Adipocyte (in vitro differentiated cells): ENCODE results near the gene ANKLE1.

ENCODE experiments used
- DNase-seq: peaks from one replicate; pipeline ENCODE4 v3.0.0-alpha.2; 2015; ENCODE audit warnings: low read depth
- H3K27me3 ChIP-seq: replicated peaks from 2 replicates; pipeline ENCODE4 v1.7.0; 2013; ENCODE audit warnings: mild to moderate bottlenecking, low read length, moderate library complexity; ENCODE audit not compliant: control insufficient read depth, insufficient read depth
- H3K36me3 ChIP-seq: 2 replicates; pipeline ENCODE4 v1.7.0; 2013; ENCODE audit warnings: low read length, mild to moderate bottlenecking, moderate library complexity; ENCODE audit not compliant: control insufficient read depth, insufficient read depth, severe bottlenecking
- H3K4me1 ChIP-seq: 2 replicates; pipeline ENCODE4 v1.7.0; 2013; ENCODE audit warnings: mild to moderate bottlenecking, low read length, moderate library complexity; ENCODE audit not compliant: control insufficient read depth, insufficient read depth
- H3K4me3 ChIP-seq: 2 replicates; pipeline ENCODE4 v1.7.0; 2013; ENCODE audit warnings: mild to moderate bottlenecking, low read length, moderate library complexity
- H3K9ac ChIP-seq: 2 replicates; pipeline ENCODE4 v1.7.0; 2013; ENCODE audit warnings: mild to moderate bottlenecking, low read length, moderate library complexity
- H3K9me3 ChIP-seq: 2 replicates; pipeline ENCODE4 v1.7.0; 2013; ENCODE audit warnings: mild to moderate bottlenecking, low read length, moderate library complexity; ENCODE audit not compliant: control insufficient read depth

ANKLE1 gene

GRCh38 chr19:17304386-17305215 lies 22.9 kb downstream of the ANKLE1 start:
- peak overlapping the region; percentile 92 for H3K4me3 ChIP-seq
- H3K4me1 ChIP-seq, result peaks cover 31% of the 10 kb centered on the region
- no peaks in the 10 kb centered on the region for H3K27me3 ChIP-seq
- no peaks in the 10 kb centered on the region for H3K36me3 ChIP-seq
- no peaks in the 10 kb centered on the region for H3K9me3 ChIP-seq
- H3K9ac ChIP-seq, result peak overlapping the region; percentile 95
- no peak for DNase-seq

- Histone ChIP-seq H3K9ac (peak overlapping the region; percentile 95), H3K4me3 (peak overlapping the region; percentile 92), H3K9me3 (no peaks in the 10 kb centered on the region), H3K27me3 (no peaks in the 10 kb centered on the region), H3K4me1 (peaks cover 33% of the 10 kb centered on the region), H3K36me3 (no peaks in the 10 kb centered on the region)
- no peak for DNase-seq
These were observed 23.5 kb downstream of the ANKLE1 start for GRCh38 chr19:17305216-17305516.

GRCh38 chr19:17305517-17306284 lies 24.0 kb downstream of the ANKLE1 start, which contains the start of gene MRPL34:
Gene MRPL34 (plus strand): TSS chr19:17305872. CDS start chr19:17305893, 21 bp downstream.
- DNase-seq, result peak; percentile 98
- peak within 1 kb of the TSS; percentile 95 for H3K9ac ChIP-seq
- peak within 1 kb of the TSS; percentile 92 for H3K4me3 ChIP-seq
- H3K4me1 ChIP-seq, result peaks cover 39% of the 10 kb centered on the region
- H3K9me3 ChIP-seq, result no peaks in the 10 kb centered on the region
- no peaks in the 10 kb centered on the region for H3K27me3 ChIP-seq
- H3K36me3 ChIP-seq, result no peaks in the 10 kb centered on the region

- Histone ChIP-seq H3K9ac (peak overlapping the region; percentile 95), H3K27me3 (no peaks in the 10 kb centered on the region), H3K4me3 (peak overlapping the region; percentile 92), H3K9me3 (no peaks in the 10 kb centered on the region), H3K36me3 (no peaks in the 10 kb centered on the region), H3K4me1 (peaks cover 43% of the 10 kb centered on the region)
- DNase-seq, result no peak
These were observed 24.6 kb downstream of the ANKLE1 start for GRCh38 chr19:17306285-17306714.

GRCh38 chr19:17307876-17308377 lies 26.2 kb downstream of the ANKLE1 start:
- Histone ChIP-seq H3K36me3 (no peaks in the 10 kb centered on the region), H3K9me3 (no peaks in the 10 kb centered on the region), H3K4me3 (no peak overlapping the region), H3K27me3 (no peaks in the 10 kb centered on the region), H3K4me1 (peaks cover 53% of the 10 kb centered on the region), H3K9ac (no peak overlapping the region)
- no peak for DNase-seq

- Histone ChIP-seq H3K4me1 (peaks cover 43% of the 10 kb centered on the region), H3K9me3 (no peaks in the 10 kb centered on the region), H3K4me3 (peak within 1 kb of the TSS; percentile 98), H3K36me3 (peaks cover 10% of the 10 kb centered on the region), H3K27me3 (no peaks in the 10 kb centered on the region), H3K9ac (peak within 1 kb of the TSS; percentile 97)
- peak; percentile 100 for DNase-seq
These were observed 27.7 kb downstream of the ANKLE1 start, which contains the start of gene DDA1 for GRCh38 chr19:17309198-17309964. Gene DDA1 (plus strand): TSS chr19:17309563. CDS start chr19:17309655, 92 bp downstream.

GRCh38 chr19:17309965-17310461 lies 28.3 kb downstream of the ANKLE1 start:
- peak overlapping the region; percentile 97 for H3K9ac ChIP-seq
- DNase-seq, result peak; percentile 35

GRCh38 chr19:17311455-17312188 lies 29.9 kb downstream of the ANKLE1 start:
- DNase-seq, result peak; percentile 76
- peak overlapping the region; percentile 60 for H3K9ac ChIP-seq
- H3K36me3 ChIP-seq, result peaks cover 25% of the 10 kb centered on the region
- no peaks in the 10 kb centered on the region for H3K27me3 ChIP-seq
- H3K9me3 ChIP-seq, result no peaks in the 10 kb centered on the region
- peaks cover 29% of the 10 kb centered on the region for H3K4me1 ChIP-seq
- H3K4me3 ChIP-seq, result peak overlapping the region; percentile 67

More at GRCh38 chr19:17309965-17310461, 28.3 kb downstream of the ANKLE1 start:
- Histone ChIP-seq H3K27me3 (no peaks in the 10 kb centered on the region), H3K36me3 (peaks cover 16% of the 10 kb centered on the region), H3K4me3 (peak overlapping the region; percentile 98), H3K9me3 (no peaks in the 10 kb centered on the region), H3K4me1 (peaks cover 37% of the 10 kb centered on the region)

GRCh38 chr19:17312189-17313113 lies 30.8 kb downstream of the ANKLE1 start:
- Histone ChIP-seq H3K9ac (peak overlapping the region; percentile 60), H3K4me1 (peaks cover 26% of the 10 kb centered on the region), H3K27me3 (no peaks in the 10 kb centered on the region), H3K9me3 (no peaks in the 10 kb centered on the region), H3K36me3 (peaks cover 25% of the 10 kb centered on the region), H3K4me3 (peak overlapping the region; percentile 67)
- DNase-seq, result no peak
